ENCODE results near the gene GPATCH4. TPM values are rescaled to one million over a fixed set of nuclear protein-coding genes. Genes with fewer than 3 reads are reported as not detected.
"Not testable (repeated sequence)": the region's sequence is repeated elsewhere in the genome, so short reads cannot be mapped to it uniquely, and the experiment has no call there.

Gene GPATCH4
- total RNA-seq, 1 experiment from 2014 or later = 37.3 TPM

DNA sequence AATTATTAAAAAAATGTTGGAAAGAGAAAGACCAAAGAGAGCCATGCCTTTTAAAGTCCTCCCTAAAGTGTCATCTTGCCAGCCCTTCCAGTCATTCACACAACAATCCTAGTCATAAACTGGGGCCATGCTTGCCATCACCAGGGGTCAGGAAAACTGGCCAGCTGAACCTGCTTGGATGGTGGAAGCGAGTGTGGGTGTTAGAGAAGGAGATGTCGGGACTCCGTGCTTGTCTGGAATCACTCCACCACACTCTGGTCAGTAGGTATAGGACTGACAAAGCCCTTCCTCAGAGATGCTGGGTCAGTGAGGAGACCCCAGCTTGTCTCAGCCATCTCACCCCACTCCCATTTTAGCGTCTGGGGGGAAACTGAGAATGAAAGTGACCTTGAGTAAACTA, 14.7 kb upstream of the GPATCH4 start:
- Histone ChIP-seq H3K36me3 (ENCODE audit: low read depth, low read length) (no peaks in the 10 kb centered on the region), H3K4me2 (ENCODE audit: low read length) (peak overlapping the region; percentile 47), H4K20me1 (ENCODE audit: low read length) (no peaks in the 10 kb centered on the region), H3K27ac (ENCODE audit: low read length) (no peak overlapping the region), H3F3A (ENCODE audit: low read length, unreplicated experiment) (no peaks in the 10 kb centered on the region), H3K9me3 (ENCODE audit: low read length) (no peaks in the 10 kb centered on the region), H3K9ac (ENCODE audit: low read length) (no peak overlapping the region), H2AFZ (ENCODE audit: low read length) (0 out of 2 replicates have a peak overlapping the region, but pooled peaks have one; percentile 13), H3K4me1 (ENCODE audit: insufficient read depth, low read length) (peaks cover 7% of the 10 kb centered on the region), H3K4me3 (ENCODE audit: low read length) (no peak overlapping the region), H3K9me2 (replicated peaks; ENCODE audit: low read length) (no peaks in the 10 kb centered on the region), H3K27me3 (ENCODE audit: low read length) (peaks cover 17% of the 10 kb centered on the region), H3K79me2 (ENCODE audit: low read length) (no peaks in the 10 kb centered on the region)
- ATAC-seq = no peak
- intact Hi-C loops (cut with micrococcal nuclease) = no loop called here
- no TSS peak for BruUV-seq (replicated peaks)
- TF ChIP-seq, protein P1, sequence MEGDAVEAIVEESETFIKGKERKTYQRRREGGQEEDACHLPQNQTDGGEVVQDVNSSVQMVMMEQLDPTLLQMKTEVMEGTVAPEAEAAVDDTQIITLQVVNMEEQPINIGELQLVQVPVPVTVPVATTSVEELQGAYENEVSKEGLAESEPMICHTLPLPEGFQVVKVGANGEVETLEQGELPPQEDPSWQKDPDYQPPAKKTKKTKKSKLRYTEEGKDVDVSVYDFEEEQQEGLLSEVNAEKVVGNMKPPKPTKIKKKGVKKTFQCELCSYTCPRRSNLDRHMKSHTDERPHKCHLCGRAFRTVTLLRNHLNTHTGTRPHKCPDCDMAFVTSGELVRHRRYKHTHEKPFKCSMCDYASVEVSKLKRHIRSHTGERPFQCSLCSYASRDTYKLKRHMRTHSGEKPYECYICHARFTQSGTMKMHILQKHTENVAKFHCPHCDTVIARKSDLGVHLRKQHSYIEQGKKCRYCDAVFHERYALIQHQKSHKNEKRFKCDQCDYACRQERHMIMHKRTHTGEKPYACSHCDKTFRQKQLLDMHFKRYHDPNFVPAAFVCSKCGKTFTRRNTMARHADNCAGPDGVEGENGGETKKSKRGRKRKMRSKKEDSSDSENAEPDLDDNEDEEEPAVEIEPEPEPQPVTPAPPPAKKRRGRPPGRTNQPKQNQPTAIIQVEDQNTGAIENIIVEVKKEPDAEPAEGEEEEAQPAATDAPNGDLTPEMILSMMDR (conservative IDR thresholded peaks at IDR 0.05; ENCODE audit: low read depth, low read length) = no peak
- TF ChIP-seq EZH2 (IDR thresholded peaks at IDR 0.05; ENCODE audit: low read length, unreplicated experiment) = no peak
- TF ChIP-seq EZH2phosphoT487 (IDR thresholded peaks at IDR 0.05; ENCODE audit: borderline replicate concordance, low read length) = no peak
- ChIA-PET POLR2A (ENCODE audit: unreplicated experiment) (no interaction called here), CTCF (no interaction called here)
- no peak for DNase-seq

DNA sequence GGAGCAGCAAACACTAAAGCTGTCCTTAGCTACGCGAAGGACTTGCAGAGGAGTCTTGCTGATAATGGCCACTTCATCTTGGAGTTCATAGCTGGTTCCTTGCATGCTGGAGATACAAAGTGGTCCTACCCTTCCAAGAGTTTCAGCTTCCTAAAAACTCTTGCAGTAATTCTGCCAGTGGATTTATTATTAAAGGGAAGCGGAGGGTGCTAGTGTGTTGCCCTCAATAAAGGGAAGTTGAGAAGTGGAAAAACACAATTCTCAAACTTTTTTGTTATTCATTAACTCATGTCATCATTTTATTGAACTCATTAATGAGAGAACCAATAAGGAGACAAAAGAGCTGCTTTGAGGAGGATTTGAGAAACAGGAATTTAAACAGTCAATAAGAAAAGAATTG, 11.4 kb upstream of the GPATCH4 start:
- Histone ChIP-seq H3K36me3 (ENCODE audit: low read depth, low read length) (no peaks in the 10 kb centered on the region), H3K4me2 (ENCODE audit: low read length) (no peak overlapping the region), H4K20me1 (ENCODE audit: low read length) (no peaks in the 10 kb centered on the region), H3K4me3 (ENCODE audit: low read length) (no peak overlapping the region), H3K9me3 (ENCODE audit: low read length) (no peaks in the 10 kb centered on the region), H3K4me1 (ENCODE audit: insufficient read depth, low read length) (peaks cover 7% of the 10 kb centered on the region), H3K9me2 (replicated peaks; ENCODE audit: low read length) (no peaks in the 10 kb centered on the region), H3K79me2 (ENCODE audit: low read length) (no peaks in the 10 kb centered on the region), H3F3A (ENCODE audit: low read length, unreplicated experiment) (no peaks in the 10 kb centered on the region), H2AFZ (ENCODE audit: low read length) (no peak overlapping the region), H3K27me3 (ENCODE audit: low read length) (peaks cover 7% of the 10 kb centered on the region), H3K27ac (ENCODE audit: low read length) (no peak overlapping the region), H3K9ac (ENCODE audit: low read length) (no peak overlapping the region)
- CTCF ChIA-PET = no interaction called here
- POLR2A ChIA-PET (ENCODE audit: unreplicated experiment) = interaction anchor here (0.6 kb wide), 1 partner anchor 128 kb away, joined by 3 read pairs; the partner anchor contains the start of gene MRPL24
- ATAC-seq (no peak), DNase-seq (no peak)
- no TSS peak for BruUV-seq (replicated peaks)
- TF ChIP-seq EZH2 (IDR thresholded peaks at IDR 0.05; ENCODE audit: low read length, unreplicated experiment) = no peak
- no peak for TF ChIP-seq EZH2phosphoT487 (IDR thresholded peaks at IDR 0.05; ENCODE audit: borderline replicate concordance, low read length)
- TF ChIP-seq, protein P1 (conservative IDR thresholded peaks at IDR 0.05; ENCODE audit: low read depth, low read length) = no peak
- intact Hi-C loops (cut with micrococcal nuclease) = no loop called here

DNA sequence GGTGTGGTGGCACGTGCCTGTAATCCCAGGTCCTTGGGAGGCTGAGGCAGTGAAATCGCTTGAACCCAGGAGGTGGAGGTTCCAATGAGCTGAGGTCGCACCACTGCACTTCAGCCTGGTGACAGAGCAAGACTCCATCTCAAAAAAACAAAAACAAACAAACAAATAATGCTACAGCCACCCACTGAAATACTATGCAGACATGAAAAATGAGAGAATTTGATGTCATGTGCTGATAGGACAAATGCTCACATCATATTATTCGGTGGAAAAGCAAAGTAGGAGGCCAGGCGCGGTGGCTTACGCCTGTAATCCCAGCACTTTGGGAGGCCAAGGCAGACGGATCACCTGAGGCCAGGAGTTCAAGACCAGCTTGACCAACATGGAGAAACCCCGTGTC, 8.8 kb upstream of the GPATCH4 start:
- H3K4me3 ChIP-seq (ENCODE audit: low read length); H3K27ac ChIP-seq (ENCODE audit: low read length); H3K4me1 ChIP-seq (ENCODE audit: insufficient read depth, low read length); POLR2A ChIA-PET (ENCODE audit: unreplicated experiment); H3K36me3 ChIP-seq (ENCODE audit: low read depth, low read length); H3K9me2 ChIP-seq (replicated peaks; ENCODE audit: low read length); H3K79me2 ChIP-seq (ENCODE audit: low read length); CTCF ChIA-PET; intact Hi-C loops (cut with micrococcal nuclease); H4K20me1 ChIP-seq (ENCODE audit: low read length); H3K9me3 ChIP-seq (ENCODE audit: low read length); H3K9ac ChIP-seq (ENCODE audit: low read length); H3F3A ChIP-seq (ENCODE audit: low read length, unreplicated experiment); H3K27me3 ChIP-seq (ENCODE audit: low read length); ATAC-seq; H2AFZ ChIP-seq (ENCODE audit: low read length); BruUV-seq (replicated peaks); H3K4me2 ChIP-seq (ENCODE audit: low read length); DNase-seq: not testable (repeated sequence)

All from PC-3 (cell line).